SH-SY5Y (cell line): ENCODE data around the gene SDR42E1.

ENCODE experiments used
- GATA2 ChIP-seq: IDR thresholded peaks from 2 replicates; pipeline ENCODE4 v1.6.1; 2011; ENCODE audit warnings: mild to moderate bottlenecking, low read depth, low read length
- GATA3 ChIP-seq: IDR thresholded peaks from 2 replicates; pipeline ENCODE4 v1.6.1; 2011; ENCODE audit warnings: low read depth, mild to moderate bottlenecking, low read length, moderate library complexity

DNA sequence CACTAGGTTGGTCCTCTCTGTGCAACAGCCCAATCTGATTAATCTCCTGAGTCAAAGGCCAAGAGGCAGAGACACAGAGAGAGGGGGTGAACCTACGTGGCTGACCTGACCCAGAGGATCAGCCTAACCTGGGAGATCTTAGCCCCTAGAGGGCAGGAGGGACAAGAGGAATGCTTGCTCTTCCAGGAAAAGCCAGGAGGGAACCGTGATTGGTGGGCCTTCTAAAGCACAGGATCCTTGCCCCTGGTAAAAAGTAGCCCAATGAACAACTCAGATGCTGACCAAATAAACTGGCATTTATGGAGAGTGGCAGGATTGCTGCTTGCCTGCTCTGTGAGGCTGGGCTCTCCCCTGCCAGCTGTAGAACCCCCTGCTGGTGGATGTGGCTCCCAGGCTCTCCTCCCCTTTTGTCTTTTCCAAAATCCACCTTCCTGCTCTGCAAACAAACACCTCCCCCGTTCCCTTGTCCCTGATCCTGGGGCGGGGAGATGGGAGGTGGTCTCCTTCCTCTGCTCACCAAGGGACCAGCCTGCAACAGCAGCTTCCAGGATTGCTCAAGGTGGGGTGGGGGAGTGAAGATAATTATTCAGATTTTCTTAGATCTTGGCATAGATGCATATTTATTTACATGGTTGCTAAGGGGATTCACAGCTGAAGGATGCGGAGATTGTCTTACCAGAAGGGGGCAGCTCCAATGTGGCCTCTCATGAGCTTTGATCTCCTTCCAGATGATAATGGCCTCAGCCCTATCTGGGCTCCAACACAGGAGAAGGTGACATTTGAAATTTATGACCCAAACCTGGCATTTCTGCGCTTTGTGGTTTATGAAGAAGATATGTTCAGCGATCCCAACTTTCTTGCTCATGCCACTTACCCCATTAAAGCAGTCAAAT lies 71.9 kb downstream of the SDR42E1 start:
- TF ChIP-seq GATA2 (no peak), GATA3 (no peak)
